Activated CD8-positive, alpha-beta memory T cell treated with anti-CD3 and anti-CD28 coated beads for 48 hours (primary cell): ENCODE results near the gene FOXE1.

Source experiments
- DNase-seq, 3 experiments: peaks; one replicate each; pipeline ENCODE4 v3.0.0-alpha.2; 2020; ENCODE audit warnings: low read depth in 2 of 3, low spot score in 2 of 3

The FOXE1 gene

DNA sequence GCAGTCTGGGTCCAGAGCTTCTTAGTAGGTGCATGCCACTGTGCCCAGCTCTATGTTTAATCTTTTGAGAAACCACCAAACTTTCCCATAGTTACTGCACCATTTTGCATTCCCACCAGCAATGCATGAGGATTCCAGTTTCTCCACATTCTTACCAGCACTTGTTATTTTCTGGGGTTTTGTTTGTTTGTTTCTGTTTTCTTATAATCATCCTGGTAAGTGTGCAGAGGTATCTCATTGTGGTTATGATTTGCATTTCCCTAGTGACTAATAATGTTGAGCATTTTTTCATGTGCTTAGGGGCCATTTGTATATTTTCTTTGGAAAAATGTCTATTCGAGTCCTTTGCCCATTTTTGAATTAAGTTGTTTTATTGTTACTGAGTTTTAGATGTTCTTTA lies 11.4 kb downstream of the FOXE1 start:
- no peak for DNase-seq

DNA sequence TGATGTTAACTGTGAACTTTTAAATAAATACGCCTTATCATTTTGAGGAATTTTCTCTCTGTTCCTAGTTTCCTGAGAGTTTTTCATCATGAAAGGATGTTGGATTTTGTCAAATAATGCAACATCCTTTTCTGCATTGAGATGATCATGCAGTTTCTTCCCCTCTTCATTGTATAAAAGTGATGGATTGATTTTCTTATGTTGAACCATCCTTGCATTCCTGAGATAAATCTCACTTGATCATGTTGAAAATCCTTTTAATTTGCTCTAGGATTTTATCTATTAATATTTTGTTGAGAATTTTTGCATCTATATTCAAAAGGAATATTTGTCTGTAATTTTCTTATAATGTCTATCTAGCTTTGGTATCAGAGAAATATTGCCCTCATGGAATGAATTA lies 13.3 kb downstream of the FOXE1 start:
- no peak for DNase-seq

GRCh38 chr9:97866848-97867247 lies 13.8 kb downstream of the FOXE1 start:
- DNase-seq, result no peak

- no peak for DNase-seq
Measured at GRCh38 chr9:97868859-97869258, 15.8 kb downstream of the FOXE1 start.

DNA sequence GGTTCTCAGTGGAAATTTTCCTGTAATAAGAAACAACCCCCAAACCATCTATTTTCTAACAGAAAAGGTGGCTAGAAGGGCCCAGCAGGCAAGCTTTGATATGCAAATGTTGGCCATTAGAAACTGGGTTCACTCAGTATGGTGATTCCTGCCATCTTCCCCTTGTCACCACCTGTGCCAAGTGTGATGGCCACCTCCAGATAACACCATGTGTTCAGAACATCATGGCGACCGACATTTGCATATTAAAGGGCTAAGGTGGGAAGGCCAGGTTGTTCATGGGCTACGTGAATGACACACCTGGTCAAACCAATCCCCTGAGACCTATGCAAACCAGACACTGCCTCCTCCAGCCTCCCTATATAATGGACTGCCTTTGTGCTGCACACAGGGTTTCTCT lies 20.4 kb downstream of the FOXE1 start:
- DNase-seq, result no peak

GRCh38 chr9:97873882-97874281 lies 20.9 kb downstream of the FOXE1 start:
- DNase-seq, result no peak

DNA sequence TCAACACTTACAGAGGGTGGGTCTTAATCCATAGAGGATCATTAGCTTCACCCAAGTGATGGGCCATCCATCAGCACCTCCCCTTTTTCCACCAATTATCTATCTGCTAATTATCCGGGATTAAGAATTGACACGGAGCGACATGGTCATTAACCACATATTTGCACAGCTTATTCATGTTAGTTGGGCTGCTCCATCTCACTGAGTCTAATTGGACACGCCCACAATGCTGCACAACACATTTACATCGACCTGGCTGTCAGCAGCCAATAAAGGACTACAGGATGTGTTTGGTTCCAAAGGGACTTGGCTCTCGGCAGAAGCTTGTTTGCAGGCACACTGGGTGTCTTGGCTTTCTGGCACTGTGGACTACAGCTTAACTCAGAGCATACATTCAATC lies 21.6 kb downstream of the FOXE1 start:
- no peak for DNase-seq

DNA sequence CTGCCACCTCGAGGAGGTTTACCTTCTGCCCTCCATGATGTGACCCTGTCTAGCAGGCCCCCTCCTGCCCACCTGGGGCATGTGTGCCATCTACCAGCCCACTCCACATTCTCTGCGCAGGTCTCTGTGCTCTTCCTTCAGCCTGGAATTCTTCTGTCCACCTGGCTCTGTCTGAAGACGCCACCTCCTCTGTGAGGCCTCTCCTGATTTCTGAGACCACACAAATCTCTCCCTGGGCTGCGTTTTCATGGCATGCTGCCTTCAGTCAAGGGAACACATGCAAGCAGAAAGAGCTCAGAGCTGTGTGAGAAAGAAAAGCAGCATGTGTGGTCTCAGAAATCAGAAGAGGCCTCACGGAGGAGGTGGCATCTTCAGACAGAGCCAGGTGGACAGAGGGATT lies 22.1 kb downstream of the FOXE1 start:
- no peak for DNase-seq

GRCh38 chr9:97876061-97876460 lies 23.0 kb downstream of the FOXE1 start:
- DNase-seq, result no peak

DNA sequence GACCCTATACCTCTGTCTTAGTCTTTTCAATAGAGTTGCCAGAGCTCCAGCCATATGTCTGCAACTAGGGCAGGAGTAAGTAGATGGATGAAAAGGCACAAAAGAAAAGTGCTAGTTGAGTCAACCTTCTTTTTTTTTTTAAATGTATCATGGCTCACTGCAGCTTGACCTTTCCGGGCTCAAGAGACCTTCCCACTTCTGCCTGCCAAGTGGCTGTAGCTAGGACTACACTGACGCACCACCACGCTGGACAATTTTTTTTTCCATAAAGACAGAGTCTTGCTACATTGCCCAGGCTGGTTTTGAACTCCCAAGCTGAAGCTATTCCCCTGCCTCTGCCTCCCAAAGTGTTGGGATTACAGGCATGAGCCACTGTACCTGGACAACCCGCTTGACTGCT lies 27.3 kb downstream of the FOXE1 start:
- DNase-seq, result no peak

DNA sequence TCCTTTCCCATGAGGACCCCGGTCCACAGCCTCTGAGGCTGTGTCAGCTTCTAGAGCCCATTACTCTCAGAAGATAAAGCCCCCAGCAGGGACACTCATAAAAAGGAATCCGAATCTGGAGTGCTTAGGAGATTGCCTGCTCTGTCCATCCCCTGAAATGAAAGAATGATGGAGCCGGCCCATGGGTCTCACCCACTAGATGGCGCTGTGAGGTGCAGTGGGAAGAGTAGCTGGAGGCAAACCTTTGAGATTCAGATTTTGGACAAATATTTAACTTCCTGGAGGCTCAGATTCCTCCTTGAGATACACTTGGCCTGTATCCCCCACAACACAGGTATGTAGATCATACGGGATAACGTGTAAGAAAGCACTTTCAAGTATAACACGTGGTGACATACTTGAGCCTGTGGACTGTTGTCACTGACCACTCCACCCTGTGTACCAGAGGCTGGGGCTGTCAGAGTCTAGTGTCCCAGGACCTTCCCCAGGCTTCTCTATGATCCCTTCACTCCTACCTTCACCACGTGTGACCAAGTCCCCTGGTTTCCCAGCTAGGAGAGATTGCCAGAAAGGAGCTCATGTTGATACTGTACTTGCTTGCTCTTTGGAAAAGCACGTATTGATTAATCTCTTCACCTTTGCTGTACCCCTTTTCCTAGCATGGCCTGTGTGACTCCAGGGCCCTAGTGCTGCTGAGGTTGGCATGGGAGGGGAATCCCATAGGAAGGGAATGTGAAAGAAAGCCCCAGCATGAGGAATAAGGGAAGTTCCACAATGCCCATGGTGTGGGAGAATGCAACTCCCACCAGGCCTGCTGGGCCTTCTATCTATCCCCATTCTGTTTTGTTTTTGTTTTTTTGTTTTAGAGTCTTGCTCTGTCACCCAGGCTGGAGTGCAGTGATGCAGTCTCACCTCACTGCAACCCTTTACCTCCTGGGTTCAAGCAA lies 37.2 kb downstream of the FOXE1 start:
- DNase-seq, result peak in 2 of 3 experiments; percentile 37 to 55

DNA sequence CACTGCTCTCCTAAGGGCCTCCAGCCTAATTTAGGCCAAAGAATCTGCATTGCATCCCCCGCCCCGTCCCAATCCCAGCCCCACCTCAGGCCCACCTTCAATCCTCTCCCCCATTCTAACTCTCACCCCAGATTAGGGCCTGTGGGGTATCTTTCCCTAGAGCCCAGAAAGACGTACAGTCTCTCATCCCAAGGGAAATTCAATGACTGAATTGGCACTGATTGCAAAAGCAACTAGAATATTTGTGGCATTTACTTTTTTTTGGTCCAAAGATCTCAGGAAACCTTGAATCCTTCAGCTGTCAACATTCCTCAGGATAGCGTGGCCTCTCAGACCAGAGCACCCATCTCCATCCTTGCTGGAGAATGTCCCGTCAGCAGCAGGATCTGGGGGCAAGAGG lies 38.7 kb downstream of the FOXE1 start:
- no peak for DNase-seq

DNA sequence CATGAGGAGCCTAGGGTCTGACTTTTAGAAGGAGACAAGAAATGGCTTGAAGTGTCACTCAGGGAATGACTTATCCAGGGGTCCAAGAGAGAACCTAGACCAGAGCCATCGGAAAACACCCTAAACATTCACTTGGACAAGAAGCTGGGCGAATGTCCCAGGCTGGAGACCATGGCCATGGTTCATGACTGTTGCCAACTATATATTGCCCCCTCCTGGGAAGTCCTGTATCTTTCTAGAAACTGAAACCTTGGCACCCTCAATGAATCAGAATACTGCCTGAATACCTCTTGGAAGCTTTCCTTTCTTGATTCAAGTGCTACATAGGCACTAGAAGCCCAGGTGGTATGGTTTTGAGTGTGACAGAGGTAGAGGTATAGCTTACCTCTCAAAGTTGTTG lies 39.4 kb downstream of the FOXE1 start:
- DNase-seq, result no peak

DNA sequence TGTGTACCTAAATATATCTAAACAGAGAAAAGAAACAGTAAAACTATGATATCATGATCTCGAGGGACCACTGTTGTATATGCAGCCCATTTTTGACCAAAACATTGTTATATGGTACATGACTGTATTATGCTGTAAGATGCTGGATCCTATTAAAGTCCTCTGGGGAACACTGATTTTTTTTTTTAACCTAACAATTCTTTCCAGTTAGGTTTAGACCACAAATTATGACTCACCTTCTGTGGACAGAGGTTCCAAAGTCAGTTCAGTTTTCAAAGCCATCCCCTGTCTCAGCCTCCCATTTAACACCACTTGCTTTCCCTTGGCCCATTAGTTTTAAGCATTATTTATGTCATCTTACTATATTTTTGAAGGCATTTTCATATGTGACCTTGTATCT lies 42.2 kb downstream of the FOXE1 start:
- no peak for DNase-seq

DNA sequence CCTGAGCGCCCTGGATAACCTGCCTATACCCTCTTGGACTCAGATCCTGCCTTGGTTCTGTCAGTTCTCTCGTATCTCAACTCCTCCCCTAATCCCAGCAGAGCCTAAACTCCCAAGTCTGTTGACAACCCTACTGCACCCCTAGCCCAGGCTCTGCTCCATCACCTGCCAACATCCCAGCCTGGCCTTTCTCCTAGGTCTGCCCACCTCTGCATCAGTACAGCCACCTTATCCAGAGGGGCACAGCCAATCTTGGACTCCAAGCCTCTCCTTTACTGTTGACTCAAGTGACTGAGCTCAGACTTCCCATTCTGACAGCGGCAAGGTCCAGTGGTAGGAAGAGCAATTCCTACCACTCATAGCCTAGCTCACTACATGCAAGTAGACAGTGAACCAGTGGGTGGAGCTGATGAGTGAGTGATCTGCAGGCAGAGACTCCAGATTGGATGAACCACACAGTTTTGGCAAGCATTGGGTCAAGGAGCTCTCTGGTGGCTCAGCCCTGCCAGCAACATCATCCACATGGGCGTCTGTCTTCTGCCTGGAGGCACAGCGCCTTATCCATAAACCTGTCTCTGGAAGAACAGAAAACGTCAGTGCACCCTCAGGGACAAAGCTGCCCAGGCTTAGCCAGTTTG lies 42.8 kb downstream of the FOXE1 start:
- DNase-seq, result no peak

- no peak for DNase-seq
Measured at GRCh38 chr9:97900103-97900737, 47.2 kb downstream of the FOXE1 start.

GRCh38 chr9:97900738-97901565 lies 47.9 kb downstream of the FOXE1 start:
- no peak for DNase-seq

GRCh38 chr9:97903177-97903576 lies 50.2 kb downstream of the FOXE1 start:
- no peak for DNase-seq

DNA sequence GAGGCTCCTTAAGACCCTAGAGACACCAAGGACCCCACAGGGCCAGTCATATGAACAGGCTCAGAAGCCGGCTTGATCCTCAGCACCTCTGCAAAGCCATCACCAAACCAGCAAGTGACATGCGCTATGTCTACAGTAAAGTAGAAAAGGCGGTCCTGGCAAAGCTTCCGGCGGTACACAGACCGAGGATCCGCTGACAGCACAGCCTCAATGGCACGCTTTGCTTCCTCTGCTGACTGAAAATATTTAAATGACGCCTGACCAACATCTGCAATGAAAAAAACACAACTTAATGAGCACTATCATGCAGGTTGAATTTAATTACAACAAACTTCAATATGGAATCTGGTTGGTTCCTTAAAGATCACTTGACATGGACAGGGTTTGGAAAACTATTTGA lies 51.7 kb downstream of the FOXE1 start:
- no peak for DNase-seq

- no peak for DNase-seq
Measured at GRCh38 chr9:97905228-97905627, 52.2 kb downstream of the FOXE1 start.
